ENCODE data around the gene IGLL1.

GRCh38 chr22:23583153-23583552, 3.1 kb upstream of the IGLL1 start:
- no peak for TF ChIP-seq CTCF (IDR thresholded peaks at IDR 0.05)
- TF ChIP-seq EZH2 (IDR thresholded peaks at IDR 0.05) = no peak
- no peak for TF ChIP-seq EZH2phosphoT487 (IDR thresholded peaks at IDR 0.05)

Data from neural progenitor cell (in vitro differentiated cells).